Ammon's horn (tissue), 1 donor: ENCODE results near the gene CTU1.

ENCODE experiments used
- DNase-seq: peaks from one replicate; pipeline ENCODE4 v3.0.0-alpha.2; 2016; ENCODE audit warnings: low spot score

CTU1 gene

GRCh38 chr19:51131780-51132680 is 23.8 kb upstream of the CTU1 start:
- no peak for DNase-seq

GRCh38 chr19:51129716-51130115 is 21.5 kb upstream of the CTU1 start:
- no peak for DNase-seq

GRCh38 chr19:51128227-51128626 is 20.0 kb upstream of the CTU1 start:
- no peak for DNase-seq

GRCh38 chr19:51127755-51128154 is 19.5 kb upstream of the CTU1 start:
- peak; percentile 35 for DNase-seq

GRCh38 chr19:51127032-51127431 is 18.8 kb upstream of the CTU1 start:
- DNase-seq, result no peak

- no peak for DNase-seq
Observed at GRCh38 chr19:51125421-51126075, 17.3 kb upstream of the CTU1 start.

GRCh38 chr19:51124729-51125128 is 16.5 kb upstream of the CTU1 start, which contains the start of gene SIGLEC9:
Gene SIGLEC9 (plus strand): TSS chr19:51124906. CDS start chr19:51124975, 69 bp downstream.
- DNase-seq, result peak; percentile 68

- no peak for DNase-seq
Observed at GRCh38 chr19:51124216-51124615, 16.0 kb upstream of the CTU1 start.

GRCh38 chr19:51123802-51124201 is 15.6 kb upstream of the CTU1 start:
- DNase-seq, result no peak

GRCh38 chr19:51123381-51123800 is 15.2 kb upstream of the CTU1 start:
- no peak for DNase-seq

GRCh38 chr19:51122112-51122981 is 14.1 kb upstream of the CTU1 start:
- no peak for DNase-seq

GRCh38 chr19:51121257-51121656 is 13.0 kb upstream of the CTU1 start:
- peak; percentile 38 for DNase-seq

- no peak for DNase-seq
Observed at GRCh38 chr19:51120160-51120559, 12.0 kb upstream of the CTU1 start.

- DNase-seq, result no peak
Observed at GRCh38 chr19:51119611-51120010, 11.4 kb upstream of the CTU1 start.

GRCh38 chr19:51119101-51119500 is 10.9 kb upstream of the CTU1 start:
- DNase-seq, result no peak

GRCh38 chr19:51116736-51117286 is 8.6 kb upstream of the CTU1 start:
- no peak for DNase-seq

- DNase-seq, result no peak
Observed at GRCh38 chr19:51114087-51114729, 6.0 kb upstream of the CTU1 start.

GRCh38 chr19:51111606-51112005 is 3.4 kb upstream of the CTU1 start:
- DNase-seq, result no peak

- DNase-seq, result no peak
Observed at GRCh38 chr19:51110666-51110971, 2.4 kb upstream of the CTU1 start.

GRCh38 chr19:51108805-51109146 is 567 bp upstream of the CTU1 start:
- no peak for DNase-seq

GRCh38 chr19:51107406-51108065 is 673 bp downstream of the CTU1 start:
- no peak for DNase-seq
